Keratinocyte (primary cell): ENCODE data around the gene XRRA1. TPM values are rescaled to one million over a fixed set of nuclear protein-coding genes. Genes with fewer than 3 reads are reported as not detected.

Experiments used
- DNase-seq: peaks from one replicate; pipeline ENCODE4 v3.0.0-alpha.2; 2011; ENCODE audit warnings: low read depth, missing footprints, low spot score
- FAIRE-seq: peaks from 2 replicates; lab custom pipeline; 2011; peaks lifted over from hg19 to GRCh38; lab: Jason Lieb, UNC
- H2AFZ ChIP-seq: 2 replicates; pipeline ENCODE4 v1.6.0; 2012; ENCODE audit warnings: low read length, control low read depth, inconsistent platforms; ENCODE audit not compliant: control insufficient read depth
- H3K27ac ChIP-seq: 2 replicates; pipeline ENCODE4 v1.5.1; 2011; ENCODE audit warnings: low read length; ENCODE audit not compliant: control insufficient read depth, insufficient read depth
- H3K27me3 ChIP-seq: 3 replicates; pipeline ENCODE4 v1.6.0; 2011; ENCODE audit warnings: low read length; ENCODE audit not compliant: control insufficient read depth, insufficient read depth; ENCODE audit errors: extremely low read depth
- H3K36me3 ChIP-seq, 2 experiments: 2 replicates in 1 of 2; 3 replicates in 1 of 2; pipeline ENCODE4 v1.5.1; 2011; ENCODE audit warnings: low read length in 2 of 2, mild to moderate bottlenecking in 1 of 2; ENCODE audit not compliant: control insufficient read depth in 2 of 2, insufficient read depth in 2 of 2; ENCODE audit errors: extremely low read depth in 1 of 2
- H3K4me1 ChIP-seq: 3 replicates; pipeline ENCODE4 v1.5.1; 2011; ENCODE audit warnings: low read length; ENCODE audit not compliant: control insufficient read depth, insufficient read depth; ENCODE audit errors: extremely low read depth
- H3K4me2 ChIP-seq: 3 replicates; pipeline ENCODE4 v1.6.0; 2011; ENCODE audit warnings: low read depth, low read length; ENCODE audit not compliant: control insufficient read depth, insufficient read depth; ENCODE audit errors: extremely low read depth
- H3K4me3 ChIP-seq, 3 experiments: fragments of 200-600 bp in 1 of 3; sonication (generic) in 1 of 3; 2 replicates in 2 of 3; 3 replicates in 1 of 3; pipeline ENCODE4 v1.5.1; 2011 to 2016; ENCODE audit warnings: low read length in 3 of 3, mild to moderate bottlenecking in 3 of 3, control low read depth in 2 of 3, inconsistent platforms in 1 of 3, low read depth in 1 of 3, mixed read lengths in 1 of 3, mixed run types in 1 of 3, moderate library complexity in 1 of 3; ENCODE audit not compliant: control insufficient read depth in 2 of 3, insufficient read depth in 2 of 3; ENCODE audit errors: extremely low read depth in 1 of 3
- H3K79me2 ChIP-seq: 2 replicates; pipeline ENCODE4 v1.6.0; 2012; ENCODE audit warnings: low read length; ENCODE audit not compliant: control insufficient read depth, insufficient read depth
- H3K9ac ChIP-seq: 3 replicates; pipeline ENCODE4 v1.6.0; 2011; ENCODE audit warnings: low read length; ENCODE audit not compliant: control insufficient read depth, insufficient read depth; ENCODE audit errors: extremely low read depth
- H3K9me1 ChIP-seq: 3 replicates; pipeline ENCODE4 v1.6.0; 2011; ENCODE audit warnings: low read length; ENCODE audit not compliant: control insufficient read depth, insufficient read depth; ENCODE audit errors: extremely low read depth
- H3K9me3 ChIP-seq: 2 replicates; pipeline ENCODE4 v1.5.1; 2012; ENCODE audit warnings: low read depth, low read length; ENCODE audit not compliant: control insufficient read depth
- H4K20me1 ChIP-seq: 3 replicates; pipeline ENCODE4 v1.6.0; 2011; ENCODE audit warnings: low read length; ENCODE audit not compliant: control insufficient read depth, insufficient read depth; ENCODE audit errors: extremely low read depth
- EZH2 ChIP-seq: IDR thresholded peaks from one replicate; pipeline ENCODE4 v1.6.1; 2012; ENCODE audit warnings: inconsistent platforms, mild to moderate bottlenecking, low read length, moderate library complexity
- dilution Hi-C: fragments of 300-500 bp; cut with MboI; formaldehyde crosslinking; loops from one replicate; pipeline ENCODE4 v1.7.0; 2020; ENCODE audit warnings: low sequenced_read_pairs; ENCODE audit not compliant: extremely low pct_ligation_motif_present
- polyA plus RNA-seq, 5 experiments: library from polyadenylated mRNA; depleted of rRNA in 3 of 5; stranded (reverse) in 3 of 5; stranded (forward) in 1 of 5; unstranded in 1 of 5; fragments of >200 nt; gene quantifications; 1 replicate in 1 of 5; 2 replicates in 3 of 5; 3 replicates in 1 of 5; pipeline versions ENCODE4 v1.2.1 to v1.2.3, GENCODE V29; 2011 to 2012; ENCODE audit warnings: missing spikeins in 2 of 5, low read depth in 1 of 5, low replicate concordance in 1 of 5
- TF ChIP-seq, protein P1 (sequence below), 3 experiments: IDR thresholded peaks in 1 of 3; conservative IDR thresholded peaks in 1 of 3; optimal IDR thresholded peaks in 1 of 3; 2 replicates in 2 of 3; 3 replicates in 1 of 3; pipeline versions ENCODE3 to v1.5.1; 2011; ENCODE audit warnings: low read length in 3 of 3, mild to moderate bottlenecking in 3 of 3, moderate library complexity in 2 of 3, control low read depth in 1 of 3, inconsistent platforms in 1 of 3; ENCODE audit not compliant: insufficient read depth in 2 of 3; ENCODE audit errors: extremely low read depth in 1 of 3

The XRRA1 gene
- polyA plus RNA-seq, 1 donor (not counting 4 experiments of a cell fraction or from before 2014, with no cell fraction given) = 9.1 TPM

DNA sequence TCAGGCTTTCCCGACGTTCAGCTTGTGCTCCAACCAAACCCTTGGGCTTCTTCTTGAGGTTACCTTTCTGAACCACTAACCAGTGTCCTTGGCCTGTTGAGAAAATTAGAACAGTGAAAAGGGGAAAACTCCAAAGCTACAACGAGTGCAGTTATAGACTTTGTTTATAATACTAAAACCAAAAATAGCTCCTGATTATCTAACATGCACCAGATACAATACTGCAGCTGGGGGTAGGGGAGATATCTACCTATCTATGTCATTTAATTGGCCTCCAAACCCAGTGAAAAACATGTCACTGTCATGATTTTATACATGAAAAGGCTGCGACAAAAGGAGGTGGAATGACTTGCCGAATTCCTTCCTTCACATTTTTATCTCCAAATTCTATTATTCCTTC lies 11.9 kb downstream of the XRRA1 start:
- dilution Hi-C loops = no loop called here
- peaks cover 10 to 25% of the 10 kb centered on the region in 2 experiments for H3K36me3 ChIP-seq
- DNase-seq (no peak), FAIRE-seq (no peak)
- no peak overlapping the region for H3K27ac ChIP-seq
- no peak overlapping the region for H2AFZ ChIP-seq
- H3K4me2 ChIP-seq = no peak overlapping the region
- no peaks in the 10 kb centered on the region for H3K9me1 ChIP-seq
- no peaks in the 10 kb centered on the region for H4K20me1 ChIP-seq
- TF ChIP-seq, protein P1, sequence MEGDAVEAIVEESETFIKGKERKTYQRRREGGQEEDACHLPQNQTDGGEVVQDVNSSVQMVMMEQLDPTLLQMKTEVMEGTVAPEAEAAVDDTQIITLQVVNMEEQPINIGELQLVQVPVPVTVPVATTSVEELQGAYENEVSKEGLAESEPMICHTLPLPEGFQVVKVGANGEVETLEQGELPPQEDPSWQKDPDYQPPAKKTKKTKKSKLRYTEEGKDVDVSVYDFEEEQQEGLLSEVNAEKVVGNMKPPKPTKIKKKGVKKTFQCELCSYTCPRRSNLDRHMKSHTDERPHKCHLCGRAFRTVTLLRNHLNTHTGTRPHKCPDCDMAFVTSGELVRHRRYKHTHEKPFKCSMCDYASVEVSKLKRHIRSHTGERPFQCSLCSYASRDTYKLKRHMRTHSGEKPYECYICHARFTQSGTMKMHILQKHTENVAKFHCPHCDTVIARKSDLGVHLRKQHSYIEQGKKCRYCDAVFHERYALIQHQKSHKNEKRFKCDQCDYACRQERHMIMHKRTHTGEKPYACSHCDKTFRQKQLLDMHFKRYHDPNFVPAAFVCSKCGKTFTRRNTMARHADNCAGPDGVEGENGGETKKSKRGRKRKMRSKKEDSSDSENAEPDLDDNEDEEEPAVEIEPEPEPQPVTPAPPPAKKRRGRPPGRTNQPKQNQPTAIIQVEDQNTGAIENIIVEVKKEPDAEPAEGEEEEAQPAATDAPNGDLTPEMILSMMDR (optimal IDR thresholded peaks at IDR 0.05 in 1 of 3, IDR thresholded peaks at IDR 0.05 in 1 of 3, conservative IDR thresholded peaks at IDR 0.05 in 1 of 3; ENCODE audit: extremely low read depth in 1 of 3, insufficient read depth in 2 of 3, low read length in 3 of 3) = no peak
- TF ChIP-seq EZH2 = no peak
- no peaks in the 10 kb centered on the region for H3K9me3 ChIP-seq
- no peaks in the 10 kb centered on the region for H3K27me3 ChIP-seq
- peaks cover 26% of the 10 kb centered on the region for H3K4me1 ChIP-seq
- H3K4me3 ChIP-seq = no peak overlapping the region
- no peak overlapping the region for H3K9ac ChIP-seq
- no peaks in the 10 kb centered on the region for H3K79me2 ChIP-seq

DNA sequence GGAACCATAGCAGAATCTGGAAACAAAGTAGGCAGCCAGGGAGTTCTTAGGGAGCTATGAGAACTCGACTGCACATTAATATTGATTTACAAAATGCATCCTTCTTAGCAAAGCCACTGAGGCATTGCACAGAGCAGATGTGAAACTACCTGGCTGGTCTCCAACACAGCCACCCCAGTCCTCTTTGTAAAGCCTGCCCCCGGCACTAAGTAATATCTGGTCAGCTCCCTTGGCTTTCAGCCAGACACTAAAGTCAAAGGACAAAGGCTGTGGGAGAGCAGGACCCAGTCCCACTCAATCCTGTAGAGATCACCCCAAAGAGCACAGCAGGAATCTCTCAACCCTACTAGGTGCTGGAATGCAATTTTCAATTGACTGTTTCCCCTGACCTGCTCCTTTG lies 12.8 kb downstream of the XRRA1 start:
- TF ChIP-seq EZH2 = no peak
- no peak overlapping the region for H3K4me3 ChIP-seq
- no peak for FAIRE-seq

DNA sequence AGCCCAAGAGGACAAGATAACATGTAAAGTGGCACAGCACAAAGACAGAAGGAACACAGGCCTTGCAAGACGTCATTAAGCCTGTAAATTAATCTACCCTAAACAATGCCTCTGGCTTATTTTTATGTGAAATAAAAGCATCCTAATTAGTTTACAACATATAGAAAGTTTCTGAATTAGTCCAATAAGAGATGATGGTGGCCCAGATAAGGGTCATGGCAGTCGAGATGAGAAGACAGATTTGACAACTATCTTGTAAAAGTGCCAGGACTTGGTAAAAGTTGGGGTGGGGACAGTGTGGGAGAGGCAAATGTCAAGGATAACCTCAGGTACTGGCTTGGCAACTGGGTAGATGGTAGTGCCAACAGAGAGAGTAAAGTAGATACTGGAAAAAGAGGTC lies 13.6 kb downstream of the XRRA1 start:
- Histone ChIP-seq H3K9me1 (no peaks in the 10 kb centered on the region), H3K4me2 (no peak overlapping the region), H3K9me3 (no peaks in the 10 kb centered on the region), H3K4me3 (no peak overlapping the region), H3K4me1 (peaks cover 25% of the 10 kb centered on the region), H3K27me3 (no peaks in the 10 kb centered on the region), H4K20me1 (no peaks in the 10 kb centered on the region), H2AFZ (no peak overlapping the region), H3K36me3 (peaks cover 8 to 25% of the 10 kb centered on the region in 2 experiments), H3K79me2 (no peaks in the 10 kb centered on the region), H3K9ac (no peak overlapping the region), H3K27ac (no peak overlapping the region)
- TF ChIP-seq, protein P1 (optimal IDR thresholded peaks at IDR 0.05 in 1 of 3, IDR thresholded peaks at IDR 0.05 in 1 of 3, conservative IDR thresholded peaks at IDR 0.05 in 1 of 3; ENCODE audit: extremely low read depth in 1 of 3, insufficient read depth in 2 of 3, low read length in 3 of 3) = no peak
- TF ChIP-seq EZH2 = no peak
- FAIRE-seq (no peak), DNase-seq (no peak)
- dilution Hi-C loops = no loop called here

More for the DNA sequence above, 12.8 kb downstream of the XRRA1 start:
- H3K27ac ChIP-seq = no peak overlapping the region
- peaks cover 10 to 25% of the 10 kb centered on the region in 2 experiments for H3K36me3 ChIP-seq
- no peaks in the 10 kb centered on the region for H3K27me3 ChIP-seq
- no peak overlapping the region for H2AFZ ChIP-seq
- dilution Hi-C loops = no loop called here
- no peak overlapping the region for H3K9ac ChIP-seq
- no peaks in the 10 kb centered on the region for H3K9me1 ChIP-seq
- no peaks in the 10 kb centered on the region for H4K20me1 ChIP-seq
- no peaks in the 10 kb centered on the region for H3K79me2 ChIP-seq
- no peak for DNase-seq
- H3K4me2 ChIP-seq = no peak overlapping the region
- peaks cover 25% of the 10 kb centered on the region for H3K4me1 ChIP-seq
- no peaks in the 10 kb centered on the region for H3K9me3 ChIP-seq
